GM13977 (cell line): ENCODE data around the gene LETMD1.

ENCODE experiments used
- DNase-seq: peaks from one replicate; pipeline ENCODE4 v3.0.0; 2012; ENCODE audit warnings: low spot score
- in situ Hi-C: fragments of 300-500 bp; cut with MboI; formaldehyde crosslinking; loops from one replicate; pipeline ENCODE4 v1.12.0; 2022; ENCODE audit warnings: low sequenced_read_pairs, low pct_unique_long_range_greater_than_20kb, mixed read lengths, inconsistent platforms; ENCODE audit not compliant: unreplicated experiment
- TF ChIP-seq, protein P1 (sequence below): IDR thresholded peaks from 2 replicates; pipeline ENCODE4 v1.5.1; 2012; ENCODE audit warnings: mild to moderate bottlenecking, control low read depth; ENCODE audit not compliant: insufficient read depth; ENCODE audit errors: extremely low read depth, missing control alignments

The LETMD1 gene

DNA sequence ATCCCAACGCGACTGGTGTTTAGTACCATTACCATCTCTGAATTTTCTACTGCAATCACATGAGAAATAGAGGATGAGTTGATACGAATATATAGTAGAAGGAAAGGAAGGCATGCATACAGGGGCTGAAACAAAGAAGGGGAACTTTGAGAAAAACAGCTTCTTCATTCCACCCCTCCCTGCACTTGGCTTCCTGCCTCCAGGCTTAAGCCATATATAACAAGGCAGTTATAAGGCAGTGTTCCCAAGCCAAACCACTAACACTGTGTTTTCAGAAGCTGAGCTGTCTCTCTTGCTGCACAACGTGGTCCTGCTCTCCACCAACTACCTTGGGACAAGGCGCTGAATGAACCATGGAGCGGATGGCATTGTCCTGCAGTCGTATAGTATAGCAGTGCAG, 11.0 kb downstream of the LETMD1 start:
- TF ChIP-seq, protein P1, sequence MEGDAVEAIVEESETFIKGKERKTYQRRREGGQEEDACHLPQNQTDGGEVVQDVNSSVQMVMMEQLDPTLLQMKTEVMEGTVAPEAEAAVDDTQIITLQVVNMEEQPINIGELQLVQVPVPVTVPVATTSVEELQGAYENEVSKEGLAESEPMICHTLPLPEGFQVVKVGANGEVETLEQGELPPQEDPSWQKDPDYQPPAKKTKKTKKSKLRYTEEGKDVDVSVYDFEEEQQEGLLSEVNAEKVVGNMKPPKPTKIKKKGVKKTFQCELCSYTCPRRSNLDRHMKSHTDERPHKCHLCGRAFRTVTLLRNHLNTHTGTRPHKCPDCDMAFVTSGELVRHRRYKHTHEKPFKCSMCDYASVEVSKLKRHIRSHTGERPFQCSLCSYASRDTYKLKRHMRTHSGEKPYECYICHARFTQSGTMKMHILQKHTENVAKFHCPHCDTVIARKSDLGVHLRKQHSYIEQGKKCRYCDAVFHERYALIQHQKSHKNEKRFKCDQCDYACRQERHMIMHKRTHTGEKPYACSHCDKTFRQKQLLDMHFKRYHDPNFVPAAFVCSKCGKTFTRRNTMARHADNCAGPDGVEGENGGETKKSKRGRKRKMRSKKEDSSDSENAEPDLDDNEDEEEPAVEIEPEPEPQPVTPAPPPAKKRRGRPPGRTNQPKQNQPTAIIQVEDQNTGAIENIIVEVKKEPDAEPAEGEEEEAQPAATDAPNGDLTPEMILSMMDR = no peak
- in situ Hi-C loops = loop anchor here (25.0 kb wide), 1 partner anchor 278 kb away; the partner anchor contains the start of gene CELA1
- DNase-seq = no peak

GRCh38 chr12:51062631-51063397, 14.7 kb downstream of the LETMD1 start:
- in situ Hi-C loops = loop anchor here (25.0 kb wide), 1 partner anchor 274 kb away; the partner anchor contains the start of gene CELA1
- no peak for DNase-seq
- TF ChIP-seq, protein P1 = no peak

DNA sequence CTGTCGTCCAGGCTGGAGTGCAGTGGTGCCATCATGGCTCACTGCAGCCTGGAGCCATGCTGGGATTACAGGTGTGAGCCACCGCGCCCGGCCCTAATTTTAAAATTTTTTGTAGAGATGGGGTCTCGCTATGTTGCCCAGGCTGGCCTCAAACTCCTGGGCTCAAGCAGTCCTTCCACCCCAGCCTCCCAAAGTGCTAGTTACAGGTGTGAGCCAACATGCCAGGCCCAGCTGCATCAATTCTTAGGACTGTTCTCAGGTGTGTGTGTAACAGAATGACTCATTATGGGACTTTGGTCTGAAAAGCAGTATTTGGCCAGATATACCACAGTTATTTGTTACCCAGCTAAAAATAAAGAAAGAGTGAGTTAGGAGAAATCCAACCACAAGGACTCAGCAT, 17.4 kb downstream of the LETMD1 start:
- TF ChIP-seq, protein P1 = no peak
- DNase-seq = no peak
- in situ Hi-C loops = loop anchor here (25.0 kb wide), 1 partner anchor 272 kb away; the partner anchor contains the start of gene CELA1

DNA sequence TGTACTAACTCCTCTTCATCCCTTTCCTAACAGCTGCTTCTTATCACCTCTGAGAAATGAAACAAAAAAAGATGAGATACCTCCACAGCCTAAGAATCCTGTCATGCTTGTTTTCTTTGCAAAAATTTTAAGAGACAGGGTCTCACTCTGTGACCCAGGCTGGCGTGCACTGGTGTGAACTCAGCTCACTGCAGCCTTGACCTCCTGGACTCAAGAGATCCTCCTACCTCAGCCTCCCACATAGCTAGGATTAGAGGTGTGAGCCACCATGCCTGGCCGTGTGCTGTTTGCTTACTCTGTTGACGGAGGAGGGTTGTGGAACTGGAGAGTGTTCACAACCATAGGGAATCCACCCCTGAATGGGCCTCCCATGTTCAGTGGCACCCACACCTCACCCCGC, 19.1 kb downstream of the LETMD1 start:
- TF ChIP-seq, protein P1 = no peak
- in situ Hi-C loops = loop anchor here (25.0 kb wide), 1 partner anchor 270 kb away; the partner anchor contains the start of gene CELA1
- no peak for DNase-seq

GRCh38 chr12:51067771-51068170, 19.6 kb downstream of the LETMD1 start:
- in situ Hi-C loops = loop anchor here (25.0 kb wide), 1 partner anchor 270 kb away; the partner anchor contains the start of gene CELA1

DNA sequence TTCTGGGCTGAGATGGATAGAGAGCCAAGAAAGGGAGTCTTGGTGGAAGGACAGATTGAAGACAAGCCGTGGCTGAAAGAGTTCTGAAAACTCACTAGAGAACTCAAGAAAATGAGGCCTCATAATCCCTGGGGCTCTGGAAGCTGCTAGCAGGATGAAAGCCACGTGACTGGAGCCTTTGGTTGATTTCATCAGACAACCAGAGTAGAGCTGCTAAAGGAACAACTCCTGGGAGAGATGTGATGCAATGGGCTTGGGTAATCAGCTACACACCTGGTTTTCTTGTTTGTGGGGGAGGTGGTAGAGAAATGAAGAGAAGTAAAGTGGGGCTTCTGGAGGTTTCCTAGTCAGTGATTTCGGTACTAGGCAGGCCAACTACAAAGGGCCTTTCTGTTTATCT, 21.9 kb downstream of the LETMD1 start:
- in situ Hi-C loops = loop anchor here (25.0 kb wide), 1 partner anchor 267 kb away; the partner anchor contains the start of gene CELA1
- TF ChIP-seq, protein P1 = no peak
- DNase-seq = no peak

More at GRCh38 chr12:51067771-51068170, 19.6 kb downstream of the LETMD1 start:
- no peak for DNase-seq
- TF ChIP-seq, protein P1 = no peak
